HG03066 (cell line): ENCODE measurements around the gene LSS.

Experiments used
- ATAC-seq: cut with Tn5 transposase; IDR thresholded peaks from one replicate; pipeline ENCODE4 v1.9.1; 2021; ENCODE audit warnings: low read depth; ENCODE audit not compliant: unreplicated experiment

Gene LSS

DNA sequence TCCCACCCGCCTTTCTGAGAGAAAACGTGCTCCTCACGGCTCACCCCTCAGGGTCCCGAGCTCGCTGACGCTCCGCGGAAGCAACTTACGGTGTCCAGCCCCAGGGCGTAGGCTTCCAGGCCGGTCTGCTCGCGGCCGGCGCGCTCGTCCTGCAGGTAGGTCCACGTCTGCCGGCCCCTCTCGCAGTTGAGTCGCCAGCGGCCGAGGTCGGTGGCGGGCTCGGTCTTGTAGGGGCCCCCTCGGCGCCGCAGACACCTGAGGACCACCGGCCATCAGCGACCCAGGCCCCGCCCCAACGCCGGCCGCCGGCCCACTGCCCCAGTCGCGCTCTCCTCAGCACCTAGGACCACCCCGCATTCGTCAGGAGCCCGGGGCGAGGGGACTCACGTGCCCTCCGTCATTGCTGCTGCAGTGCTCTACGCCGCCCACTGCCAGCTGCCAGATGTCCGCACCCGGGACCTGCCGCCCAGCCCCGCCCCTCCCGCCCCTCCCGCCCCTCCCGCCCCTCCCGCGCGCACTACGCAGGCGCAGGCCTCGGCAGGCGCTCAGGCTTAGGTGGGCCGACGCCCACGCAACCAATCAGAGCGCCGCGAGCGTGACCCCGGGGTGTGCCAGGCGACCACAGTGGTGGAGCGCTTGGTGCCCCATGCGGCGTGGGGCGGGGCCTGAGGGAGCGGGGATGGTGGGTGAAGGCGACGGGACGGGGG is at the start of gene LSS:
TSS of gene LSS (minus strand) at position 430 of the 707 bp plus-strand sequence. CDS start at position 401, 29 bp downstream.
- ATAC-seq: peak; percentile 71

DNA sequence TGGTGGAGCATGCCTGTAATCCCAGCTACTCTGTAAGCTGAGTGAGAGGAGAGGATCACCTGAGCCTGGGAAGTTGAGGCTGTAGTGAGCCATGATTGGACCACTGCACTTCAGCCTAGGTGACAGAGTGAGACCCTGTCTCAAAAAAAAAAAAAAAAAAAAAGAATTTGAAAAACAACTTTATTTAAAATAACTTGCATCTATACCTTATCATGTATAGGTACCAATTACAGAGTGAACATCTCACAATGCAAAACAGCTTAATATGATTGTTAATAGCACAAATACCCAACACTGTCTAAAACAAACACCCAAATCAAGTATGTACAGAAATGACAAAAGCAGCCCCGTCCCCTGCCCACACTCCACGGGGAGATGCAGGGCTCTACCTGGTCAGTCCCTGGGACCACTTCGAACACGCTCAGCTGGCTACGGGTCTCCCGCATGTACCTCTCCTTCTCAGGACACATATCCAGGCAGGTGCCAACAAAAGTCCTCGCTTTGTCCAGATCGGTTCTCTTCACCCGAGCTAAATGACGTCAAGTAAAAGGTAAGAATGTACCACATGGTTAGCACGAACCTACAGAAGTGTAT is 46.3 kb upstream of the LSS start:
- ATAC-seq: no peak

DNA sequence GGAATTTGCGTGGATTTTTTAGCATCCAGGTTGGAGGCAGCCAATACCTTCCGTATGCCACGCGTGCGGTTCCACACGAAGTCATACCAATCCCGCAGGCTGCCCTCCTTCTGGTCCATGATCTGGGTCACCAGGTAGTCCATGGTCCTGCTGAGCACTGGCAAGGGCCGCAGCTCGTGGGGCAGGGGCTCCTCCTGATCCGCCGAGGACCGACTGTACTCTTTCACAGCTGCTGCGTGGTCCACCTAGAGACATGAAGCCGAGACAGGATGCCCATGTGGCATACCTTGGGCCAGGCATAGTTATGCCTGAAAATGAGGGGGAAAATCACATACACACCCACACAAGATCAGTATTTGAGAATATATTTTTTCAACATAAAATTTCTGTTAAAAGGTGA is 44.8 kb upstream of the LSS start:
- ATAC-seq: no peak

DNA sequence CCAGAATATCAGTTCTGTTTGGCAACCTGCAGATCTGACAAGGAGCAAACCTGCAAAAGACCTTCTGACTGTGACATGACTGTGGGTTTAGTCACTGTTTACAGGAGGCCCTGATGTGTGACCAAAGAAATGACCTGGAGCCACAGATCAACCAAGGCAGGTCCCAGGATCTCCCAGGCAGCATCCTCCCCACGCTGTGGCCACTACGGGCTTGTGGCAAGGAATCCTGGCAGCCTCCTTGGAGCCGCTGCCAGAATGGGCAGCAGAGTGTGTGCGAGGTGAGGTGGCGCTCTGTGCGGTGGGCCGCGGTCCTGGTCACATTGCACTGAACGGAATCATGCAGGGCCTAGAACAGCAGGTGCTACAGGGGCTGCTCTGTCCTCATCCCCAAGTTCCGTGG is 40.9 kb upstream of the LSS start:
- no peak for ATAC-seq

DNA sequence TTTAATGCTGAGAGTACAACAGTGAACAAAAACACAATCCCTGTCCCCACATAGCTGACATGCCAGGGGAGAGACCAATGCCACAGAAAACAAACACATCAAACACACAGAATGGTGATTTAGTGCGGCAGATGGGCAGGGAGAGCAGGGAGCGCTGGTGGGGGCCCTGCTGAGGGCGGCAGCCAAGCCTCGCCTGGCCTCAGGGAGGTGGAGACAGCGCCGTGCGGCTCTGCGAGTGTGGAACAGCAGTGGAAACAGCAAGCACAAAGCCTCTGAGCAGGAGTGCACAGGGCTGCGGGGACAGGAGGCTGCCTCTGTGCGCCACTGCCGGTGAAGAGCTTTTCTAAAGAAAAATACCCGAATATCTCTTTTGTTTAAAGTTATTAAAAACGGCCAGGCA is 39.8 kb upstream of the LSS start:
- ATAC-seq: no peak

DNA sequence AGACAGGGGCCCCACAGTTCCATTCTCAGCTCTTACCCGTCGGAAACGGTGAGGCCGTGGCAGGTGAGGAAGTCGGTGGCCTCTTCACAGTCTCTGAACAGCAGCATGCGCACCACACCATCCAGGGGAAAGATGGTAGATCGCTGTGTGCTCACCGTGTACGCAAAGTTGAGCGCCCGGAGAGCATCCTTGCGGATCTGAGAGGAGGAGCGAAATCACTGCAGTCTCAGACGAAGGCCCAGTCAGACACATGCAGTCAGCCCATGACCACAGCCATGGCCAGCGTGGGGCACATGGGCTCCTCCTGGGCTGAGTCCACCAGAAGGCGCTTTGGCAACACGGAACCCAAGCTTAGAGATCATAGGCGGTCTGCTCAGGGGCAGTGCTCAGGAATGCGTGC is 38.4 kb upstream of the LSS start:
- ATAC-seq: no peak

DNA sequence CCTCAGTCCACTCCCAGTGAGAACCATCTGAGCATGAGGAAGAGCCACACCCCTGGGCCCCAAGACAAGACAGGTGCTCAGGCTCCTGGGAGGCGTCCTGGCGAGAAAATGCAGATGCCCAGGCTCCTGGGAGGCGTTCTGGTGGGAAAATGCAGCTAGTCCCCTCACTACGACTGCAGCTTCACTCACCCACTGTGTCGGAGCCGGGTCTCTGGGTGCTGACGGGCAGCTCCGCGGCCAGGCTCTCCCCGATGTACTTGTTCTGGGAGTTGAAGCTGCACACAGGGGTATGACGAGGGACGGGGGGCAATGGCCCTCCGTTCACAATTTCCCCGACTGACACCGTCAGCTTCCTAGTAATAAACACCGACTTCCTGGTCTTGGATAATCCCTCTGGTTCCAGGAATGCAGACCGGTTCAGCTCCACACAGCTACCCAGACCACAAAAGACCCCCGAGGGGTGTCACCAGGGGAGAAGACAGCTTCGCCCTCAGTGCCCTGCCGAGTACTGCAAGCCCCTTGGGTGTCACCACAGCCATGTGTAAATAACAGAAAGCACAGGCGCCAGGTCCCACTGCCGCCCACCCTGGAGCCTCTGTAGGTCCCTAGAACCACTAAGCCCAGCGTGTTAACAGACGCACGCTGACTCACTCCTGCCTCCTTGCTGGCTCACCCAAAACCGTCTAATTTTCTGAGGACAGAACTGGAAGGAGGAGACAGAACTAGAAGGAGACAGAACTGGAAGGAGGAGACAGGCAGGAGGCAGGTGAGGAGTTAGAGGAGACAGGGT is 37.4 kb upstream of the LSS start:
- no peak for ATAC-seq

DNA sequence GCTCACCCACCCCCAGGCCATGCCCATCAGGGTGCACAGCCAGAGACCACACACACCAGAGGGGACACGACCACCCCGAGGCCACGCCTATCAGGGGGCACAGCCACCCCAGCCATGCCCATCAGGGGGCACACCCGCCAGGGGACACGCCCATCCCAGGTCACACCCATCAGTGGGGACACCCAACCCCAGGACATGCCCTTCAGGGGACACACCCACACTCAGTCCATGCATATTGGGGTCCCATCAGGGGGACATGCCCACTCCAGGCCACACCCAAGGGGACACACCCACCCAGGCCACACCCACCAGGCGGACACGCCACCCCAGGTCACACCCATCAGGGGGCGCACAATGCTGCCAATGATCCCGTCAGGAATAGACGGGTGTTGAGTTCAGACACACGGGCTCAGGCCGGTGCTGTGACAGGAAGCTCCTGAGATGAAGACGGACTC is 36.1 kb upstream of the LSS start:
- no peak for ATAC-seq

DNA sequence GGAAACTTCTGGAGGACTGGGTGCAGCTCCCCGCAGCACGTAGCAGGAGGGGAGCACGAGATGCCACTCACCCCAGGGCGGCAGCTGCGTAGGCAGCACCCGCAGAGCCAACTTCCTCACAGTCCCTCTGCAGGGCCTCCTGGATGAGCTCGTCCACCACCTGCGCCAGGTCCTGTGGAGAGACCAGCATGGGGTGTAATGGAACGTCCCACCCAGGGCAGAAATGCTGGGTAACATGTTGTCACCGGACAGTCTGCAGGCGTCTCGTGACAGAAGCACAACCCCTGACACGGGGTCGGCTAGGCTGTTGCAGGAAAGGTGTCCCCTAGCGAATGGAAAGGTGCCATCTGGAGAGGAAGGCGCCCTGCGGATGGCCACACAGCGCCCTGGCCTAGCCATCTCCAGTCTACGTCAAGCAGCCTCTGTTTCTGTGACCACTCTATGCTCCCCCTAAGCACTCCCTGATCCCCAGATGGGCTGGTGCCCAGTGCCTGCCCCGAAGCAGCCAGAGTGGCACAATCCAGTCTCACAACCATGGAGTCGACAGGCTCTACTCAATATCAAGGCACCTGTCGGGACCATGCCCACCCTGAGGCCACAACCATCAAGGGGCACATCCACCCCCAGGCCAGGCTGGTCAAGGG is 35.6 kb upstream of the LSS start:
- ATAC-seq: no peak

DNA sequence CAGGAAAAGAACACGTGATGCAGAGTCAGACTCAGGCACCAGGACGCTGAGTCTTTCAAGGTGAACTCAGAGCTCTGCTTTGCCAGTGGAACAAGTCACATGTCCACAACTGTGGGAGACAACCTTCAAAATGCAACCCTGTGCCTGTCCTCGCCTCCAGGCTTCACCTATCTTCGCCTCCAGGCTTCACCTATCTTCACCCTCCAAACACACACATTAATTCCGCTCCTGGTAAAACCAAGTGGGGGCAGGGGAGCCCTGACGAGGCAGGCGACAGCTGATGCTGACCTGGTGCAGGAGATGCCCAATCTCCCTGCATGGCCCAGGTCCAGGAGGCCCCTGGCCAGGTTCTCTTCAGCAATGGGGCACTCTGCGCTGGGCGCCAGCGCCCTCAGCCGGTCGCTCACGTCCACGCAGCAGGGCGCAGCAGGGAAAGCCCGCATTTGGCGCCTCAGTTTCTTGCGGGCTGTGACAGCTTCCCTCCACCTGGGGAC is 28.0 kb upstream of the LSS start:
- ATAC-seq: no peak

DNA sequence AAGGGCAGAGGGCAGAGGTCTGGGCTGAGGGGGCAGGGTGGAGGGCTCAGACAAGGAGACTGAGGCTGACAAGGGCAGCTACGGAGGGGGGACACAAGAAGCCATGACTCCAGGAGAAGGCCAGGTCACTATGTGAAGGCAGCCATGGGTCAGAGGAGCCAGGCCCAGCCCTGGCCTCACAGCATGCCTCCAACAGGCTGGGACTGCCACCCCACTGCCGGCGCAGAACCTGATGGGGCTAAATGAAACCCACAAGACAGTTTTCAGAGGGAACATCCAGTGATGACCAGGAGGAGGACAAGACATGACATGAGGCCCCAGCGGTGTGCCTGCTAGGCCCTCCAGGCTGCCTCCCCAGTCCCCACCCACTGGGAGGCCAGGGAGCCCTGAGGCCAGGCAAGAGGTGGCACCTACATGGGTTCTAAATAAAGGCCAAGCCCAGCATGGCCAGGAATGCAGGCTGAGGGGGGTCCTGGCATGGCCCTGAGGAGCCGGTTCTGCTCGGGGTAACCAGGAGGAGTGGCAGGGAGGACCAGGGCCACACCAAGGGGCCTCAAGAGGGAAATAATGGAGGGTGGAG is 27.3 kb upstream of the LSS start:
- ATAC-seq: no peak

DNA sequence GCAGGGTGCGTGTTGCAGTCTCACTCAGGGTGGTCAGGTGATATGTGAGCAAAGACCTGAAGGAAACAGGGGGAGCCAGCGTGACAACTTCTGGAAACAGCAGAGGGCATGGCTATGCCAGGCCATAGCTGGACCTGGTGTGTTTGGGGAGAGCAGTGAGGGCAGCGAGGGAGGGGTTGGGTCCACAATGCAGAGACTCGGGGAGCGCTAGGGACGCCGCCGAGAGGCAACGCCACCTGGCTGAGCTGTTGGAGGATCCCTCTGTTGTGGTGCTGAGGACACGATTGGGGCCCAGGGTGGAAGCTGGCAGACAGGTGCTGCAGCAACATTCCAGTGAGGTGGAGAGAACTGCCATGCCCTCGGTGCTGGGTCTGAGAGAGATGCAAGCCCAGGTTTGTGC is 26.6 kb upstream of the LSS start:
- ATAC-seq: no peak

DNA sequence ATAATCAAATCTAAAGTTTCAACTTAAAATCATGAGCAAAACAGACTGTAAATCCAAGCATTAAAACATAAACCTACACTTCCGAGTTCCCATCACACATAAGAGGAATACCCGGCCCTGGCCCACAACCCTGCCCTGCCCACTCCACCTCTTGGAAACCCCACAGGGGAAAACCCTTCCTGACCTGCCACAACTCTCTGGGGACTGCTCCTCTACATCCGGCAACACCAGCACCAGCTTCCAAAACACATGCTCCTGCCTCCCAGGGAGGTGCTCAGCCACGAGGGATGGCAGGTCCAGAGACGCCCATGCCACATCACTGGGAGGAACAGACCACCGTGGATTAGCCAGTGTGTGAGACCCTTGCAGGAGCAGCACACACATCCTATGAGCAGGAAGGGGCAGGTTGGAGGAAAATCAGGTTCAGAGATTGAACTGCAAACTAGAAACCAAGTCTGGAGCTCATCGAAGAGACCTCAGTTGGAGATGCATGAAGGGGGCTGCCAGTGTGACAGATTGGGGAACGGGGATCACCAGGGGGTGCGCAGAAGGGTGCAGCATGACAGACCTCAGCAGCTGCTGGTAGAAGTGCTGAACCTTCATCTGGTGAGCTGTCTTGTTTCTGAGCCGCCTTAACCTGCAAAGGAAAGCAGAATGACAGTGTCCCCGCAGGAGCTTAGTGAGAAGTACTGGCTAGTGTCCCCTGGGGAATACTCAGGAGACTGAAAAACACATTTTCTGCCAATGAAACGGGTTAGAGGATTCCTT is 25.8 kb upstream of the LSS start:
- no peak for ATAC-seq

DNA sequence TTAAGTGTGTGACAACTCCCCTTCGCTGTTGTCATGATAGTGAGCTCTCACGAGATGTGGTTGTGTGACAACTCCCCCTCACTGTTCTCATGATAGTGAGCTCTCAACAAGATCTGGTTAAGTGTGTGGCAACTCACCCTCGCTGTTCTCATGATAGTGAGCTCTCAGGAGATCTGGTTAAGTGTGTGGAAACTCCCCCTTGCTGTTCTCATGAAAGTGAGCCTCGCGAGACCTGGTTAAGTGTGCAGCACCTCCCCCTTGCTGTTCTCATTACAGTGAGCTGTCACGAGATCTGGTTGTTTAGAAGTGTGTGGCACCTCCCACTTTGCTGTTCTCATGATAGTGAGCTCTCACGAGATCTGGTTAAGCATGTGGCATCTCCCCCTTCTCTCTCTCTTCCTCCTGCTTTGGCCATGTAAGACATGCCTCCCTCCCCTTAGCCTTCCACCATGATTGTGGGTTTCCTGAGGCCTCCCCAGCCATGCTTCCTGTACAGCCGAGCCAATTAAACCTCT is 25.1 kb upstream of the LSS start:
- ATAC-seq: peak; percentile 48

DNA sequence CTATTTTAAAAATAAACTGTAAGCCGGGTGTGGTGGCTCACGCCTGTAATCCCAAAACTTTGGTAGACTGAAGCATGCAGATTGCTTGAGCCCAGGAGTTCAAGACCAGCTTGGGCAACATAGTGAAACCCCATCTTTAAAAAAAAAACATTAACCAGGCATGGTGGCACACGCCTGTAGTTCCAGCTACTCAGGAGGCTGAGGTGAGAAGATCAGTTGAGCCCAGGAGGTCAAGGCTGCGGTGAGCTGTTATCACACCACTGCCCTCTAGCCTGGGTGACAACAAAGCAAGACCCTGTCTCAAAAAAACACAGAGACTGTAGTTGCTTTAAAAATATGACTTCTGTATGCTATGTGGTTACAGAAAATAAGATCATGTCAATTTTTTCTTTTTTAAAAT is 24.3 kb upstream of the LSS start:
- no peak for ATAC-seq

DNA sequence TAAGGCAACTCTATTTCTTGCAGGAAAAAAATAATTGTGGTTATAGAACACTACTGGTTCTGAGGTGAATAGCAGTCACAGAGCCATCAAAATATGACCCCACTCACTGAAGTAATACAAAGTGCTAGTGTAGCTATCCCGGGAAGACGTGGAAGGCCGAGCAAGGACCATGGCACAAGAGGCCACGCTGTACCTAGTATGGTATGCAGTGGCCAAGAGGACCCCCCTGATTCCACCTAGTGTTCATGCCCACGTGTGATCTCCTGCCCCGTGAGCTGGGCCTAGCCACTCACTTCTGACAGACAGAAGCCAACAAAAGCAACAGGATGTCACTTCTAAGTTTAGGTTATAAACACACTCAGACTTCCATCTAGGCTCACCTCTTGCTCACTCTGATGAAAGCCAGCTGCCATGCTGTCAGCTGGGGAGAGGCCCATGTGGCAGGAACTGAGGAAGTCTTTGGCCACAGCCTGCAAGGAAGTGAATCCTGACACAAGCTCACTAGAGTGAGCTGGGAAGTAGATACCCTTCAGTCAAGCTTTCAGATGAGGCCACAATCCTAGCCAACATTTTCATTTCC is 21.7 kb upstream of the LSS start:
- ATAC-seq: no peak

DNA sequence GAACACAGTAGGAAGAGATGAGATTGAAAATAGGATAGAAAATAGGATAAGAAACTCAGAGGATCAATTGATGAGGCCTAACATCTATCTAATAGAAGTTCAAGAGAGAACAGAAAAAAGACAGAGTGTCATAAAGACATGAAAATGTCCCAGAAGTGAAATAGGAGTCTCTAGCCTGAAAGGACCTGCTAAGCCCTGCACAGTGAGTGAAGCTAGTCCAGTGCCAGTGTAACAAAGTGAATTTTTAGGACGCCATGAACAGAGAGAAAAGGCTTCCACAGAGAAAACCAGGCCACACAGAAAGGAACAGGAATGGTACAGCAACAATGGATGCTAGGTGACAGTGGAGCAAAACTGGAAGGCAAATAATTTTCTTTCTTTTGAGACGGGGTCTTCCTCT is 20.3 kb upstream of the LSS start:
- no peak for ATAC-seq

DNA sequence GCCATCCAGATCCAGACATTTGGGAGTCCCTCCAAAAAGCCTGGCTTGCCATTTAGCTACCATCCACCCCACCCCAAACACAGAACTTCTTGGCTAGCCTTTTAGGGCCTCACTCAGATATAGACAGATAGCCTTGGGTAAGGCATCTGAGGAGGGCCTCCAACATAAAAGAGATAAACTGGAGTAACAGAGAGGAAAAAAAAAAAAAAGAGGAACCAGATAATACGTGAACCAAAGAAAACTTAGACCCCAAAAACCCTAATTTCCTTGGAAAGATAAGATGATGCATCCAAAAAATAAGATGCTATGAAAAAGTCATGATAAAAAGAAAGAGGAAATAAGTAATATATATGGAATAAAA is 19.8 kb upstream of the LSS start:
- ATAC-seq: no peak

DNA sequence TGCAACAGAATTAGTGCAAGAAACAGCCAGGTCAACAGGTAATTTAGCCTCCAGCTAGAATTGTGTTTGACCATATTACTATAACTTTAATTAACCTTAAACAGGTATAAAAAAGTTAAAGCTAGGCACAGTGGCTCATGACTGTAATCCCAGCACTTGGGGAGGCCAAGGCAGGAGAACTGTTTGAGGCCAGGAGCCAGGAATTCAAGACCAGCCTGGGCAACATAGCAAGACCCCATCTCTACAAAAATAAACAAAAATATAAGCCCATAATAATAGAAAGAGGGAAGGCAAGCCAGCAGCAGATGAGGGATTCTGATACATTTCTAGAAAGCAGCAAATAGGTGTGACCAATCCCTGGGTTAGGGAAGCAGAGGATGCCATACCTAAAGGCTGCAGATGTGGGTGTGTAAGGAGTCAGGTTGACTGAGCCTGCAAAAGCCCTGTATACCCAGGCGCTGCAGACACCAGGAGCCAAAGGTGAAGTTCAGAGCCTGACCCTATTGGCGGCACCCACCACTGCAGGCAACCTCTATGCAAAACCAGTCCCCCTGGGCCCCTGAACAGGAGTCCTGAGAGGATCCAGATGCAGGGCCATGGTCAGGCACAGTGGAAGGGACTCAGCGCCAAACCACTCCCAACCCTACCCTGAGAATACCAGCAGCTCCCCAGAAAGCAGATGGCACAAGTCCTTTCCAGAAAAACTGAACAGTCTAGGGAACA is 19.3 kb upstream of the LSS start:
- no peak for ATAC-seq
